ENCODE data around the gene CPA2. TPM values are rescaled to one million over a fixed set of nuclear protein-coding genes. Genes with fewer than 3 reads are reported as not detected.

The CPA2 gene
- total RNA-seq, 2 donors from 2014 or later: not detected

- no peak for TF ChIP-seq POLR2A (IDR thresholded peaks at IDR 0.05)
- TF ChIP-seq POLR2AphosphoS5 (IDR thresholded peaks at IDR 0.05): peak; percentile 42
- Histone ChIP-seq H3K27me3 (replicated peaks; ENCODE audit: insufficient read depth) (no peaks in the 10 kb centered on the region), H3K27ac (peak overlapping the region; percentile 43 to 48), H3K4me1 (replicated peaks) (no peaks in the 10 kb centered on the region), H3K4me3 (peak overlapping the region in 1 of 2 donors; percentile 14), H3K9me3 (no peaks in the 10 kb centered on the region), H3K36me3 (no peaks in the 10 kb centered on the region)
- intact Hi-C loops (cut with DNase I): no loop called here
- peak; percentile 35 for DNase-seq (ENCODE audit: low spot score)
- 6% methylated on average over 25 of the region's 25 CpGs for WGBS
These were observed 6.6 kb downstream of the CPA2 start for GRCh38 chr7:130273081-130273932.

GRCh38 chr7:130273933-130274255 lies 7.2 kb downstream of the CPA2 start:
- intact Hi-C loops (cut with DNase I): no loop called here
- Histone ChIP-seq H3K27me3 (replicated peaks; ENCODE audit: insufficient read depth) (no peaks in the 10 kb centered on the region), H3K4me3 (peak overlapping the region in 1 of 2 donors; percentile 14), H3K4me1 (replicated peaks) (no peaks in the 10 kb centered on the region), H3K9me3 (no peaks in the 10 kb centered on the region), H3K36me3 (no peaks in the 10 kb centered on the region), H3K27ac (peak overlapping the region; percentile 43 to 48)
- WGBS: 17% methylated on average over 11 of the region's 11 CpGs
- no peak for DNase-seq (ENCODE audit: low spot score)
- TF ChIP-seq POLR2AphosphoS5 (IDR thresholded peaks at IDR 0.05) (no peak), POLR2A (IDR thresholded peaks at IDR 0.05) (no peak), CTCF (IDR thresholded peaks at IDR 0.05) (no peak)

- TF ChIP-seq POLR2A (IDR thresholded peaks at IDR 0.05) (no peak), CTCF (IDR thresholded peaks at IDR 0.05) (no peak), POLR2AphosphoS5 (IDR thresholded peaks at IDR 0.05) (no peak)
- H3K9me3 ChIP-seq: no peaks in the 10 kb centered on the region
- H3K27ac ChIP-seq: peak overlapping the region; percentile 43 to 48
- no peak overlapping the region for H3K4me3 ChIP-seq
- intact Hi-C loops (cut with DNase I): no loop called here
- H3K36me3 ChIP-seq: no peaks in the 10 kb centered on the region
- H3K4me1 ChIP-seq (replicated peaks): no peaks in the 10 kb centered on the region
- DNase-seq (ENCODE audit: low spot score): no peak
- 13% methylated on average over 1 of the region's 1 CpG for WGBS
- no peaks in the 10 kb centered on the region for H3K27me3 ChIP-seq (replicated peaks; ENCODE audit: insufficient read depth)
These were observed 7.6 kb downstream of the CPA2 start for GRCh38 chr7:130274296-130274695.

- H3K27me3 ChIP-seq (replicated peaks; ENCODE audit: insufficient read depth): no peaks in the 10 kb centered on the region
- H3K9me3 ChIP-seq: no peaks in the 10 kb centered on the region
- H3K4me1 ChIP-seq (replicated peaks): no peaks in the 10 kb centered on the region
- H3K36me3 ChIP-seq: no peaks in the 10 kb centered on the region
- intact Hi-C loops (cut with DNase I): loop anchor here (5.0 kb wide), 1 partner anchor 447 kb away; no protein-coding TSS in a partner anchor
- no peak overlapping the region for H3K4me3 ChIP-seq
- WGBS: 47% methylated on average over 11 of the region's 11 CpGs
- TF ChIP-seq POLR2A (IDR thresholded peaks at IDR 0.05) (no peak), POLR2AphosphoS5 (IDR thresholded peaks at IDR 0.05) (no peak), CTCF (IDR thresholded peaks at IDR 0.05) (no peak)
- peak; percentile 23 for DNase-seq (ENCODE audit: low spot score)
- no peak overlapping the region for H3K27ac ChIP-seq
These were observed 8.4 kb downstream of the CPA2 start for GRCh38 chr7:130274983-130275591.

- H3K4me1 ChIP-seq (replicated peaks): no peaks in the 10 kb centered on the region
- no peak for TF ChIP-seq CTCF (IDR thresholded peaks at IDR 0.05)
- TF ChIP-seq POLR2AphosphoS5 (IDR thresholded peaks at IDR 0.05): no peak
- no peak for TF ChIP-seq POLR2A (IDR thresholded peaks at IDR 0.05)
- no peak overlapping the region for H3K27ac ChIP-seq
- WGBS: 47% methylated on average over 5 of the region's 5 CpGs
- H3K4me3 ChIP-seq: no peak overlapping the region
- H3K27me3 ChIP-seq (replicated peaks; ENCODE audit: insufficient read depth): no peaks in the 10 kb centered on the region
- no peak for DNase-seq (ENCODE audit: low spot score)
- intact Hi-C loops (cut with DNase I): loop anchor here (5.0 kb wide), 1 partner anchor 446 kb away; no protein-coding TSS in a partner anchor
- no peaks in the 10 kb centered on the region for H3K36me3 ChIP-seq
- no peaks in the 10 kb centered on the region for H3K9me3 ChIP-seq
These were observed 9.2 kb downstream of the CPA2 start for GRCh38 chr7:130275826-130276297.
